Epithelial cell of esophagus (primary cell): ENCODE data around the gene PNMA1.
"Not testable (repeated sequence)": the region's sequence is repeated elsewhere in the genome, so short reads cannot be mapped to it uniquely, and the experiment has no call there.

Experiments
- DNase-seq: peaks from one replicate; pipeline ENCODE4 v3.0.0; 2010; ENCODE audit warnings: low read depth
- H3K4me3 ChIP-seq: 2 replicates; pipeline ENCODE4 v1.5.1; 2011; ENCODE audit warnings: mild to moderate bottlenecking, low read length, control low read depth
- TF ChIP-seq, protein P1 (sequence below): IDR thresholded peaks from 2 replicates; pipeline ENCODE4 v1.5.1; 2011; ENCODE audit warnings: low read depth, mild to moderate bottlenecking, low read length, control low read depth, inconsistent platforms; ENCODE audit not compliant: insufficient read depth; ENCODE audit errors: missing control alignments

Gene PNMA1

DNA sequence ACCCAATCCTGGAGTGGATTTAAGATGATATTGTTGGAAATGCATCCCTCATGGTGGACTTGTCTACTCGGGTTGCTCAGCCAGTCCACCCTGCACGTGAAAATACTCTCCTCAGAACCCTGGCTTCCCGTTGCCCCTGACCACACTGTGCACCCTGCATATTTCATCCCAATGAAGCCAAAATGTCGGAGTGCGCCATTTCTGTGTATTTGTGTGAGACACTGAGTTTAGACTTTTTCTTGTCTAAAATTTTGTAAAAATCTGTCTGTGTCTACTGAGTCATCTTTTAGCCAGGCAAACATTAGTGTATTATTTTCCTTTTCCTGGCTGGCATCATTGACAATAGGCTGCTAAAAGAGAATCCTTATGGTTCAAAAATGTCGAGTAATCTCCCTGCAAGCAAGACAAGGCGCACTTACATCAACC is 485 bp upstream of the PNMA1 start:
- no peak overlapping the region for H3K4me3 ChIP-seq
- TF ChIP-seq, protein P1, sequence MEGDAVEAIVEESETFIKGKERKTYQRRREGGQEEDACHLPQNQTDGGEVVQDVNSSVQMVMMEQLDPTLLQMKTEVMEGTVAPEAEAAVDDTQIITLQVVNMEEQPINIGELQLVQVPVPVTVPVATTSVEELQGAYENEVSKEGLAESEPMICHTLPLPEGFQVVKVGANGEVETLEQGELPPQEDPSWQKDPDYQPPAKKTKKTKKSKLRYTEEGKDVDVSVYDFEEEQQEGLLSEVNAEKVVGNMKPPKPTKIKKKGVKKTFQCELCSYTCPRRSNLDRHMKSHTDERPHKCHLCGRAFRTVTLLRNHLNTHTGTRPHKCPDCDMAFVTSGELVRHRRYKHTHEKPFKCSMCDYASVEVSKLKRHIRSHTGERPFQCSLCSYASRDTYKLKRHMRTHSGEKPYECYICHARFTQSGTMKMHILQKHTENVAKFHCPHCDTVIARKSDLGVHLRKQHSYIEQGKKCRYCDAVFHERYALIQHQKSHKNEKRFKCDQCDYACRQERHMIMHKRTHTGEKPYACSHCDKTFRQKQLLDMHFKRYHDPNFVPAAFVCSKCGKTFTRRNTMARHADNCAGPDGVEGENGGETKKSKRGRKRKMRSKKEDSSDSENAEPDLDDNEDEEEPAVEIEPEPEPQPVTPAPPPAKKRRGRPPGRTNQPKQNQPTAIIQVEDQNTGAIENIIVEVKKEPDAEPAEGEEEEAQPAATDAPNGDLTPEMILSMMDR: no peak
- no peak for DNase-seq

DNA sequence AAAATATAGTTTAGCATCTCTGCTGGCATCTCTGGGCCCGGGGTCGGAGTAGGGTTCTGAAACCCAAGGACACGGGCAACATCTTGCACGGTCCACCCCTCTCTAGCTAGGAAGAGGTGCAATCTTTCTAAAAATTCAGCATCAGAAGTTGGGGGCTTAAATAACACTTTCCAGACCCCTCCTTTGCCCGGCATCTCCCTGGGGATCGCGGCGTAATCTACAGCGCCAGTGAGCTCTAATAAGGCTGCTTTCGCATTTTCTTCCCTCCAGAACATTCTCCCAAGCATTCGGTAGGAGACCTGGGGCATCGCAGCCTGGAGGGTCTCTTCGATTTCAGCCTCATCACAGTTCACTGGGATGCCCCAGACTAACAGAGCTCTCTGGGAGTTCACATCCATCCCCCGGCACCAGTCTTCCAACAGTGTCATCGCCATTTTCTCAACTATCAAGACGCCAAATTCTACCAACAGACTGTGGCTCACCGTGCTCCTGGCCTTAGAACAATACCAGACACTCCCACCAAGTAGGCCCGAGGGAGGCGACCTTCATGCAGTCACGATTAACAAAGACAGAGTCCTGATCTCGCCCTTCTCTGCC is 880 bp downstream of the PNMA1 start:
- H3K4me3 ChIP-seq: peak overlapping the region; percentile 75
- DNase-seq: no peak
- TF ChIP-seq, protein P1: no peak

DNA sequence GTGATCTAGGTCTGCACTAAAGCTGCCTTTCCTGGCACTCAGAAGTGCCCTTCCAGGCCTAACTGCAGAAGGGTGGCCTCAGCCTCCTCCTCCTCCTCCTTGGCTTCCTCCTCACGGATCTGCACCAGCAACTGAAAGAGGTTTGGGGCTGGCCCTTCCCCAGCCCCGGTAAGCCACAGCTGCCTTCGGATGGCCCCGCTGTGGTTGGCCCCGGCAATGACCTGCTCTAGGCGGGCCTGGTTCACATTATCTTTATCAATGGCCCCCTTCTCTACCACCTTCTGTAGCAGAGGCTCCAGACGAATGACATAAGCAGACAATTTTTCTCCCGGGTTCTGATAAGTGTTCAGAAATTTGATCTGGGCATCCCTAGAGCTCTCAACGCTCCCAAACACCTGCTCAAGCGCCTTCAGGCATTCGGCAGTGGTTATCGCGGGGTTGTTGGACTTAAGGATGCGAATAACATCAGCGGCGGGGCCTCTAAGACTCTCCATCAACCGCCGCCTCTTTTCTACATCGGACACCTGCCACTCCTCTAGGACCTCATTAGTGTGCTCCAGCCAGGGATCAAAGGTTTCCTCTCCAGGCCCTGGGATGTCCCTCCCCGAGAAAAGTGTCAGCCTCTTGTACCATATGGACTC is 1.5 kb downstream of the PNMA1 start:
- TF ChIP-seq, protein P1: no peak
- no peak for DNase-seq
- H3K4me3 ChIP-seq: peak overlapping the region; percentile 75

DNA sequence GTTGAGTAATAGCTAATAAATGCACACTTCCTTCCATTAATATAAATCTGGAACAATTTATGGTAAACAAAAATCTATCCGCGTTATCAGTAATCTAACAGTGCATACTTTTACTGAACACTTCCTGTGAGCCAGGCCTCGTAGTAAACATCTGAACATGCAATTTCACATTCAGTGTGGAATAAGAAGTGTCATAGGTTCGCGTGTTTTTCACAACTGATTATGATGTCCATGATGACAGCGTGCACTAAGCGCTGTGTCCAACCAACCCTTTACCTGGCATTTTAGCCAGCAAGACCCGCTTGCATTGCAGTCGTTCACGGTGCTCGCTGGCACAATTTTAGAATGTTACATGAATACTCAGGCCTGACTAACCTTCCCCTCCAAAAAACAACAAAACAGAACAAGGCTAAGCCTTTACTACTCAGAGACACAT is 2.1 kb downstream of the PNMA1 start:
- H3K4me3 ChIP-seq: peak overlapping the region; percentile 75
- no peak for DNase-seq
- TF ChIP-seq, protein P1: no peak

DNA sequence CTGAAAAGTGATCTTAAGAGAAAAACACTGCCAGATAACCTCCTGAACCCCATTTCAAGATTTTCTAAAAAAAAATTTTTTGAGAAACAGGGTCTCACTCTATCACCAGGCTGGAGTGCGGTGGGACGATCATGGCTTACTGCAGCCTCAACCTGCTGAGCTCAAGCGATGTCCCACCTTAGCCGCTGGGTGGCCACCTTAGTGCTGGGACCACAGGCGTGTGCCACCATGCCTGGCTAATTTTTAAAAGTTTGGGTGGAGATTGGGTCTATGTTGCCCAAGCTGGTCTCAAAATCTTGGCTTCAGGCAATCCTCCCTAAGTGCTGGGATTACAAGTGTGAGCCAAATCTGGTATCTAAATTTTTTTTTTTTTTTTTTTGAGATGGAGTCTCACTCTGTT is 3.4 kb downstream of the PNMA1 start:
- no peak for DNase-seq
- no peak overlapping the region for H3K4me3 ChIP-seq
- TF ChIP-seq, protein P1: no peak

DNA sequence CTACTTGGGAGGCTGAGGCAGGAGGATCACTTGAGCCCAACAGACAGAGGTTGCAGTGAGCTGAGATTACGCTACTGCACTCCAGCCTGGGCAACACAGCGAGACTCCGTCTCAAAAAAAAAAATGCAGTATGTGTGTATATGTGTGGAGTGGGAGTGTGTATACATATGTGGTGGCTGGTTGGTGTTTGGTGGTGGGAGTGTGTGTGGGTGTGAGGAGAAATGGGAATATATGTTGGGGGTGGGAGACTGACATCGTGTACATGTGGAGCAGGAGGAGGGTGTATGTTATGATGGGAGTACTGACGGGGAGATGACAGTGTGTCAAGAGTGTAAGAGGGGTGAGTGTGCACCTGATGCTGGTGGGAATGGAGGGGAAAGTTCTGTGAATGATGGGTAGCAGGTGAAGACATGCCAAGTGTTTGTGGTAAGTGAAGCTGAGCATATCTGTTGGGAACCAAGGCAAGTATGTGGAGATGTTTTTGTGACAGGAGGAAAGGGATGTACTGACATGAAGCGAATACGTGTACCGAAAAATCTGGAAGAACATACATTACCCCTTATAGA is 4.2 kb downstream of the PNMA1 start:
- TF ChIP-seq, protein P1: no peak
- no peak for DNase-seq
- H3K4me3 ChIP-seq: no peak overlapping the region

DNA sequence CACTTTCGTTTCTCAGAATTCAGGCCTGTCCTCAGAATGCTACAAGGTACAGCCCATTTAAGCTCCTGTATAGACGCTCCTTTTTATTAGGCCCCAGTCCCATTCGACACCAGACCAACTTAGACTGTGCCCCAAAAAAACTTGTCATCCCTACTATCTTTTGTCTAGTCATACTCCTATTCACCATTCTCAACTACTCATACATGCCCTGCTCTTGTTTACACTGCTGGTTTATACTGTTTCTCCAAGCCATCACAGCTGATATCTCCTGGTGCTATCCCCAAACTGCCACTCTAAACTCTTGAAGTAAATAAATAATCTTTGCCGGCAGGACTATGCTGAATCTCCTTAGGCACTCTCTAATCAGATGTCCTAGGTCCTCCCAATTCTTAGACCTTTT is 6.1 kb downstream of the PNMA1 start:
- DNase-seq, H3K4me3 ChIP-seq: not testable (repeated sequence)
